Large intestine (tissue), 3 donors: ENCODE results near the gene CCM2. TPM values are rescaled to one million over a fixed set of nuclear protein-coding genes. Genes with fewer than 3 reads are reported as not detected.

Experiments used
- DNase-seq, 2 donors: peaks; one replicate each; pipeline versions ENCODE4 v3.0.0 to v3.0.0-alpha.2; 2013
- H3K27ac ChIP-seq: one replicate; pipeline ENCODE4 v1.5.1; 2013; ENCODE audit warnings: low read length
- H3K27me3 ChIP-seq: 2 replicates; pipeline ENCODE4 v1.6.1; 2013; ENCODE audit warnings: low read length; ENCODE audit not compliant: control insufficient read depth, insufficient read depth
- H3K36me3 ChIP-seq: 2 replicates; pipeline ENCODE4 v1.6.1; 2013; ENCODE audit warnings: low read length; ENCODE audit not compliant: control insufficient read depth, insufficient read depth
- H3K4me1 ChIP-seq: one replicate; pipeline ENCODE4 v1.6.1; 2013; ENCODE audit warnings: low read length; ENCODE audit not compliant: control insufficient read depth, insufficient read depth
- H3K4me3 ChIP-seq: one replicate; pipeline ENCODE4 v1.5.1; 2013; ENCODE audit warnings: low read length
- H3K9me3 ChIP-seq: one replicate; pipeline ENCODE4 v1.6.1; 2013; ENCODE audit warnings: mild to moderate bottlenecking, low read depth, low read length, moderate library complexity; ENCODE audit not compliant: control insufficient read depth
- WGBS: methylation state at CpG from one replicate; pipeline ENCODE4 v1.1.5; 2013; ENCODE audit warnings: low lambda C conversion rate; ENCODE audit not compliant: insufficient coverage; 5-methylcytosine and 5-hydroxymethylcytosine counted together
- polyA plus RNA-seq: library from polyadenylated mRNA; unstranded; fragments of 120-200 nt; gene quantifications from one replicate; pipeline ENCODE4 v1.2.1, GENCODE V29; 2013

The CCM2 gene
- polyA plus RNA-seq, 1 donor = 19.5 TPM

DNA sequence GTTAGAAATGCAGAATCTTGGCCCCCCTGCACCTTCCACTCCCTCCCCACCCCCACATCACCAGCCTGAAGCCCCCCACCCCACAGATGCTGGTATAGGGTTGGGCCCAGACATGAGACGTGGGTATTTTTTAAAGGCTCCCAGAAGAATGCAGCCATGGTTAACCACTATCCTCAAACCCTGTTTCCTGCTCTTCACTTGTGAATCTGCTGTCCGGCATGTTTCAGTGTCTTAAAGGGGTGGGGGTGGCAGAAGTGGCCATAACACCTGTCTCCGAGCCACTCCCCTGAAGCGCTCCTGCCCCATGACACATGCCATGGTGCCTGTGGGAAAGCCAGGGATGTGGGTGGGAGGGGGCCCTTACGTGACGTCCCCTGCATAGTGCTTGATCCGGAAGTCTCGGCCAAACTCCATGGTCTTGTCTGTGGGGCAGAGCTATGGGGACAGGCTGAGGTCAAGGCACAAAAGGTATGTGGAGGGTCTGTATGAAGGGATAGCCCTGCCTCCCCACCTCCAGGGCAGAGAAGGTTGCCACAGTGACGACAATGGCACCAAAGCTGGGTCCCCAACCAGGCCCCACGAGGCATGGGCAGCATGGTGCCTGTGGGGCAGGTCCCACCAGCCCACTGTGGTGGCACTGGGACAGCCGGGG is 30.8 kb upstream of the CCM2 start:
- no peaks in the 10 kb centered on the region for H3K27me3 ChIP-seq
- H3K27ac ChIP-seq = no peak overlapping the region
- no CpG with 5 or more reads among the region's 11 CpGs for WGBS
- H3K36me3 ChIP-seq = no peaks in the 10 kb centered on the region
- H3K4me1 ChIP-seq = peaks cover 10% of the 10 kb centered on the region
- no peak overlapping the region for H3K4me3 ChIP-seq
- no peak for DNase-seq
- no peaks in the 10 kb centered on the region for H3K9me3 ChIP-seq

DNA sequence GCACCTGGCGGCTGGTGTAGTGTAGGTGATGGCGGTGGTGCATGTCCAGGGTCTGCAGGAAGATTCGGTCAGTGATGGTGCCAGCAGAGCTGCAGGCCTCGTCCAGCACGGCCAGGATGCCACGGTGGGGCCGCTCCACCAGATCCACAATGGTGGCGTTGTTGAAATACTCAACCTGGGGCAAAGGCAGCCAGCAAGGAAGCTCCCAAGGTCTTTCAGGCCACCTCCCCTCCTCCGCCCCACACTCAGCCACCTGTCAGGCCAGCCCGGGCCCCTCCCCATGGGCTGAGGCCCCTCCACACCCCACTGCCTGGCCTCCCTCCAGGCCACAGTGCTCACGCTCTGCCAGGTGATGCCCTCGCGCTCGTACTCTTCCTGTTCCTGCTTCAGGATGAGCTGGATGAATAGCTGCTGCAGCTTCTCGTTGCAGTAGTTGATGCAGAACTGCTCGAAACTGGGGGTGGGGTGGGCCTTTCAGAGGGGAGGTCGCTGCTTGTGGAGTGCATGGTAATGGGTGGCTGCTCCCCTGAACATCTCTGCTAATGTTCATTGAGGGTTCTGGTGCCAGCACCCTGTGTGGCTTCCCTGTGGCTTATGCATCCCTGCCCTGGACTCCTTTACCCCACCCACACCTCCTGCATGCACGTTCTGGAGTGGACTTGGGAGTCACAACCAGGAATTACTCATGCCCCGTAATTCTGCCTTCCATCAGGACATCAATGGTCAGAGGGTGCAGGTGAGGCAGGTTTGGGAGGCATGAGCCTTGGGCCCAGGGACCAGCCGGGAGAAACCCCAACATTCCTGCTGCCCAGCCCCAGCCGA is 30.1 kb upstream of the CCM2 start:
- no peaks in the 10 kb centered on the region for H3K36me3 ChIP-seq
- WGBS = no CpG with 5 or more reads among the region's 21 CpGs
- no peak for DNase-seq
- H3K27ac ChIP-seq = no peak overlapping the region
- H3K9me3 ChIP-seq = no peaks in the 10 kb centered on the region
- no peaks in the 10 kb centered on the region for H3K27me3 ChIP-seq
- no peak overlapping the region for H3K4me3 ChIP-seq
- peaks cover 11% of the 10 kb centered on the region for H3K4me1 ChIP-seq

DNA sequence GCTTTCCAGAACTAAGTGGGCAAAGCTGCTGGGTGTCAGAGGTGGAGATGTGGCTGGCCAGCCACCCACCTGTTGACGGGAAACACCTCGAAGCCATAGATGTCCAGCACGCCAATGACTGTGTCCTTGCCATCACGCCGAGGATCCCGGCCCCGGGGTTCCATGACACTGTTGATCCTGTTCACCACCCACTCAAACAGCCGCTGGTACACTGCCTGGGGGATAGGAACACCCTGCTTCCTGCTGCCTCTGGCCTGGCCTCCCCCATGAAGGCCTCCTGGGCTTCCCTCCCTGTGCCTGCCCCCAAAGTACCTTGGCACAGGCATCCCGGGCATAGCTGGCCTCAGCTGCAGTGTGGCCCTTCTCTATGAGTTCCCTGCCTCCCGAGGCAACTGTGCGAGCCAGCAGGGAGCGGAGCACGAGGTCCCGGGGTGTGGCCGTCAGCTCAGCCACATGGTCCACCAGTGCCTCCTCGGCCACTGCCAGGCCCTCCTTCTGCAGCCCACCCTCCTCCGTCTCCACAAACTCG is 29.4 kb upstream of the CCM2 start:
- H3K4me3 ChIP-seq = no peak overlapping the region
- no peaks in the 10 kb centered on the region for H3K9me3 ChIP-seq
- H3K4me1 ChIP-seq = peaks cover 11% of the 10 kb centered on the region
- H3K27me3 ChIP-seq = no peaks in the 10 kb centered on the region
- no peak for DNase-seq
- WGBS = no CpG with 5 or more reads among the region's 18 CpGs
- H3K27ac ChIP-seq = no peak overlapping the region
- H3K36me3 ChIP-seq = no peaks in the 10 kb centered on the region

DNA sequence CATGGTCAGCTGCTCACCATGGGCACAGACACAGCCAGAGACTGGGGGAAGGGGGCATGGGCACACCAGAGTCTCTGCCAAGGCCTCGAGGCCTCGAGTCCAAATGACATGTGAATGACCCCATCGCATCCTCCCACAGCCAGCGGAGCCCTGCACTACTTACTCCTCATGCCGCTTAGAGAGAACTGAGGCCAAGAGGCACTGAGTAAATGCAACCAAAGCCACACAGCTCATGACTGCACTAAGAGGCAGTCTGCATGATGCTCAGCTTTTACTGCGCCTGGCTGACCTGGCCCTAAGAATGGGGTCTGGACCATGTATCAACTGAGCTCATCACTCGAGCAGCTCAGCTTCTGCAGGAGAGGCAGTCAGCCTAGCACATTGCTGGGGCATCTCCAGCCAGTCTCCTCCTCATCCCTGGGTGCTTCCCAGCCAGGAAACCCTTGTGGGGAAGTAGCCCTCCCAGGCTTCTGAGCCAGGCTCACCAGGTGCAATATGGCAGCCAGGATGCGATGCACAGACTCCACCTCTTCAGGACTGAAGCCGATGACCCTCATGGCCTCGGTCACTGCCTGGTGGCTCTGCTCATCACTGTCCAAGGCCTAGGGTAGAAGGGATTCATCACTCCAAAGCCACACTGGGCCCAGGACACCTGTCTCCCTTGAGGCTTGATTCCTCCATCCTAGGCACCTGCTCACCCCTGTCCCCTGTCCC is 28.7 kb upstream of the CCM2 start:
- no peaks in the 10 kb centered on the region for H3K27me3 ChIP-seq
- H3K27ac ChIP-seq = no peak overlapping the region
- DNase-seq = no peak
- H3K4me1 ChIP-seq = peaks cover 11% of the 10 kb centered on the region
- H3K36me3 ChIP-seq = peaks cover 3% of the 10 kb centered on the region
- no CpG with 5 or more reads among the region's 10 CpGs for WGBS
- H3K9me3 ChIP-seq = no peaks in the 10 kb centered on the region
- no peak overlapping the region for H3K4me3 ChIP-seq

DNA sequence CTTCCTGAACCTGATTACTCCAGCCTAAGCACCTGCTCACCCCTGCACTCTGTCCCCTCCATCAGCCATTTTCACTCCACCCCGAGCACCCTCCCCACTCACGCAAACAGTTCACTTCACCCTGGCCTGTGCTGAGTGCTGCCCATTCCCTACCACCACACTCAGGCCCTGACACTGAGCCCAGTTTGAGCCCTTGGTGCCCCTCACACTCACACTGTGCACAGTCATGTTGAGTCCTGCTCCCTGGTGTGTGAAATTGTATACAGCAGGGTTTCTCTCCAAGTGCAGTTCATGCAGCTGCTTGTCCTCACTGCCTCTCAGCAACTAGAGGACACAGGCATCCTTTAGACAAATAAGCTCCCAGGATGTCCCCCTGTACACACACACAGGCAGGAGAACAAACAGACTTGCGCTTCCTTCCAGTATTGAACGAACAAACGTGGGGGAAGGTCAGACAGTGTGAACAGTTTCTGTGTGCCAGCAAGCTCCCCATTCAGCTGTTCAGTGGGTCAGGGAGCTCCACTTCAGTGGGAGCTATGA is 28.0 kb upstream of the CCM2 start:
- H3K4me3 ChIP-seq = no peak overlapping the region
- no peaks in the 10 kb centered on the region for H3K9me3 ChIP-seq
- H3K36me3 ChIP-seq = peaks cover 3% of the 10 kb centered on the region
- H3K27ac ChIP-seq = no peak overlapping the region
- no peaks in the 10 kb centered on the region for H3K27me3 ChIP-seq
- WGBS = no CpG with 5 or more reads among the region's 5 CpGs
- H3K4me1 ChIP-seq = peaks cover 11% of the 10 kb centered on the region
- no peak for DNase-seq

DNA sequence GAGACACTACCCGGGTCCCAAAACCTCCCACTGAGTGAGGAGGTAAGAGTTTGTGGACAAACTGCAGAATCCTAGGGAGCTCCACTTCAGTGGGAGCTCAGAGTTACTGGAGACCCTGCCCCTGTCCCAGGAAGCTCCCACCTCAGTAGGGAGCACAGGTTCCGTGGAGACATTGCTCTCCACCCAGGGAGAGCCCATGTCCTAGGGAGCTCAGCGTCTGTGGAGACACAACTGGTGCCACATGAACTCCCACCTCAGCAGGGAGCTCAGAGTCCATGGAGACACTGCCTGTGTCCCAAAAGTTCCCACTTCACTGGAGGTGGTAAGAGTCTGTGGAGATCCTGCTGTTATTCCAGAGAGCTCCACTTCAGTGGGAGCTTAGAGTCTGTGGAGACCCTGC is 27.4 kb upstream of the CCM2 start:
- WGBS = no CpG with 5 or more reads among the region's 3 CpGs
- peaks cover 5% of the 10 kb centered on the region for H3K36me3 ChIP-seq

DNA sequence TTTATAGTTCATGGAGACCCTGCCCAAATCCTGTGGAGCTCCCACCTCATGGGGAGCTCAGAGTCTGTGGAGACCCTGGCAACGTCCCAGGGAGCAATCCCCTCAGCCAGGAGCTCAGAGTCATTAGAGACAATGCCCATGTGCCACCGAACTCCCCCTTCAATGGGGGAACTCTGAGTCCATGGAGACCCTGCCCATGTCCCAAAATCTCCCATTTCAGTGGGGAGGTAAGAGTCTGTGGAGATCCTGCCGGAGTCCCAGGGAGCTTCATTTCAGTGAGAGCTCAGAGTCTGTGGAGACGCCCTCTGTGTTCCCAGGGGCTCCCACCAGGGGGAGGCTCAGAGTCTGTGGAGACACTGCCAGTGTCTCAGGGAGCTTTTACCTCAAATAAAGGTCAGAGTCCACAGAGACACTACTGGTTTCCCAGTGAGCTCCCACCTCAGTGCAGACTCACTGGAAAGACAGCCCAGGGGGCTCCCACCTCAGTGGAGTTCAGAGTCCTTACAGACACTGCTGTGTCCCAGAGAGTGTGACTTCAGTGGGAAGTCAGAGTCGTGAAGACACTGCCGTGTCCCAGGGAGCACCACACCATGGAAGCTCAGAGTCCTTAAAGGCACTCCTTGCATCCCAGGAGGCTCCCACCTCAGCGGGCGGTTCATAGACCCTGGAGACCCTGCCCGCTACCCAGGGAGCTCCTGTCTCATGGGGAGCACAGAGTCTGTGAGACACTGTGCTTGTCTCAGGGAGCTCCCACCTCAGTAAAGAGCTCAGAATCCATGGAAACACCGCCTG is 26.2 kb upstream of the CCM2 start:
- no peaks in the 10 kb centered on the region for H3K9me3 ChIP-seq
- H3K36me3 ChIP-seq = peaks cover 8% of the 10 kb centered on the region
- WGBS = no CpG with 5 or more reads among the region's 10 CpGs
- no peak overlapping the region for H3K4me3 ChIP-seq
- H3K4me1 ChIP-seq = peaks cover 11% of the 10 kb centered on the region
- H3K27me3 ChIP-seq = no peaks in the 10 kb centered on the region
- DNase-seq = peak; percentile 71 to 81
- no peak overlapping the region for H3K27ac ChIP-seq

More for the DNA sequence above, 27.4 kb upstream of the CCM2 start:
- Histone ChIP-seq H3K4me1 (peaks cover 11% of the 10 kb centered on the region), H3K9me3 (no peaks in the 10 kb centered on the region), H3K27ac (no peak overlapping the region), H3K4me3 (no peak overlapping the region), H3K27me3 (no peaks in the 10 kb centered on the region)
- no peak for DNase-seq

DNA sequence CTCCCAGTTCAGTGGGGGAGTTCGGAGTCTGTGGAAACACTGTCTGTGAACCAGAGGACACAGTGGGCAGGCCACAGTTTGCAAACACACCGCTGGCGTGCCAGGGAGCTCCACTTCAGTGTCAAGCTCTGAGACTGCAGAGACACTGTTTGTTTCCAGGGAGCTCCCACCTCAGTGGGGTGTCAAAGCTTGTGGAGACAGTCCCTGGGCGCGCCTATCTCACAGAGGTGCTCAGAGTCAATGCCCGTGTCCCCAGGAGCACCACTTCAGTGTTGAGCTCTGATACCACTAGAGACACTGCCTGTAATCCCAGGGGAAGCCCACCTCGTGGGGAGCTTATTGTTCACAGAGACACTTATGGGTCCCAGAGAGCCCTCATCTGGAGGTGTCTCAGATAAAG is 25.5 kb upstream of the CCM2 start:
- H3K4me1 ChIP-seq = peaks cover 11% of the 10 kb centered on the region
- no peak overlapping the region for H3K4me3 ChIP-seq
- no CpG with 5 or more reads among the region's 7 CpGs for WGBS
- no peak for DNase-seq
- peaks cover 8% of the 10 kb centered on the region for H3K36me3 ChIP-seq
- H3K9me3 ChIP-seq = no peaks in the 10 kb centered on the region
- H3K27ac ChIP-seq = no peak overlapping the region
- H3K27me3 ChIP-seq = no peaks in the 10 kb centered on the region

DNA sequence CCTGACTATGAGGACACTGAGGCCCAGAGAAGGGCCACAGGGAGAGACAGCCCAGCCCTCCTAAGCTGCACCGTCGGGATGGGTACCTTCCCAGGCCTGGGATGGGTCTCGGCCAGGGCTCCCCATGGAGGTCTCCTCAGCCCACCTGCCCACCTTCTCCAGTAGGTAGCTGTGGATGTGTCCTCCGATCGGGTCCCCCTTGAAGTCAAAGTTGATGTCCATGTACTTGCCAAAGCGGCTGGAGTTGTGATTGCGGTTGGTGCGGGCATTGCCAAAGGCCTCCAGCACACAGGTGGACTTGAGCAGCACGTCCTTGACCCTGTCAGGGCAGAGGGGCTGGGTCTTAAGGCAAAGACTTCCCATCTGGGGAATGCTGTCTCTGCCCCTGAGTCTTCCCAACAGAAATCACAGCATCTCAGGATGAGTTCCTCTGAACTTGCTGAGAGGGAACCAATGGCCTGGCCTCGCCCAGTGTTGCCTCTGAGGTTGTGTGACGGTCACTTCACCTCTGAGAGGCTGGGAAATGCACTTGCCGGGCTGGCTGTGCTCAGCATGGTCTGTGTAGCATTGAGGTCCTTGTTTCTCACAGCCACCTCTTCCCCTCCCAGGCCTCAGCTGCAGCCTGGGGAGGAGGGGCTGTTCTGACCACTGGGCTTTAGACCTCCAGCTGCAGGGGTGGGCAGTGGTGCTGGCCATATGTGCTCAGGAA is 24.5 kb upstream of the CCM2 start:
- no peak for DNase-seq
- no peak overlapping the region for H3K4me3 ChIP-seq
- peaks cover 8% of the 10 kb centered on the region for H3K36me3 ChIP-seq
- H3K27ac ChIP-seq = no peak overlapping the region
- peaks cover 11% of the 10 kb centered on the region for H3K4me1 ChIP-seq
- H3K9me3 ChIP-seq = no peaks in the 10 kb centered on the region
- WGBS = no CpG with 5 or more reads among the region's 12 CpGs
- H3K27me3 ChIP-seq = no peaks in the 10 kb centered on the region
